WTC11 (cell line): ENCODE results near the gene RPL37A. TPM values are rescaled to one million over a fixed set of nuclear protein-coding genes. Genes with fewer than 3 reads are reported as not detected.

ENCODE experiments used
- ATAC-seq: fragments of 200-7000 bp; cut with Tn5 transposase; 2 replicates; pipeline ENCODE4 v1.10.0; 2021; ENCODE audit warnings: mild to moderate bottlenecking, moderate library complexity
- CTCF ChIA-PET: fragments of 300-600 bp; sonication (Branson Sonifier 250); formaldehyde crosslinking; loops from one replicate; lab custom pipeline; 2021; ENCODE audit warnings: antibody characterized with exemption; lab: Charles Lee
- POLR2A ChIA-PET: fragments of 350-600 bp; sonication (Branson Sonifier 250); formaldehyde crosslinking; loops from one replicate; lab custom pipeline; 2021; ENCODE audit warnings: antibody characterized with exemption; lab: Charles Lee
- DNase-seq: peaks from one replicate; pipeline ENCODE4 v3.0.0; 2021; ENCODE audit warnings: low spot score
- H3K27ac Mint-ChIP-seq: 2 replicates; pipeline ENCODE4 v1.8.0; 2021; ENCODE audit warnings: mixed read lengths
- H3K27me3 Mint-ChIP-seq: 2 replicates; pipeline ENCODE4 v1.8.0; 2021; ENCODE audit warnings: low read depth, mild to moderate bottlenecking, moderate library complexity, mixed read lengths
- H3K36me3 Mint-ChIP-seq: 2 replicates; pipeline ENCODE4 v1.8.0; 2021; ENCODE audit warnings: mixed read lengths
- H3K4me1 Mint-ChIP-seq: 2 replicates; pipeline ENCODE4 v1.8.0; 2022; ENCODE audit warnings: mixed read lengths
- H3K4me3 Mint-ChIP-seq: 2 replicates; pipeline ENCODE4 v1.8.0; 2021; ENCODE audit warnings: mild to moderate bottlenecking, moderate library complexity, mixed read lengths
- H3K9me3 Mint-ChIP-seq: 2 replicates; pipeline ENCODE4 v1.8.0; 2021; ENCODE audit warnings: mixed read lengths
- ATF1 ChIP-seq: sonication (generic); formaldehyde crosslinking; IDR thresholded peaks from 2 replicates; pipeline ENCODE4 v1.8.1; 2023; ENCODE audit warnings: mild to moderate bottlenecking, moderate library complexity, missing genetic modification reagents
- ATF3 ChIP-seq: sonication (generic); formaldehyde crosslinking; conservative IDR thresholded peaks from 2 replicates; pipeline ENCODE4 v1.8.1; 2022; ENCODE audit warnings: mild to moderate bottlenecking, missing genetic modification reagents
- E2F1 ChIP-seq: sonication (generic); formaldehyde crosslinking; IDR thresholded peaks from 2 replicates; pipeline ENCODE4 v1.8.0; 2022; ENCODE audit warnings: mild to moderate bottlenecking, missing genetic modification reagents
- EMX1 ChIP-seq: fragments of 250-450 bp; sonication (Bioruptor Pico); IDR thresholded peaks from 2 replicates; pipeline ENCODE4 v1.8.0; 2021; ENCODE audit warnings: mild to moderate bottlenecking
- ESRRA ChIP-seq: sonication (generic); formaldehyde crosslinking; IDR thresholded peaks from 2 replicates; pipeline ENCODE4 v1.8.1; 2022; ENCODE audit warnings: mild to moderate bottlenecking, missing genetic modification reagents, borderline replicate concordance
- FOXJ3 ChIP-seq: sonication (generic); formaldehyde crosslinking; IDR thresholded peaks from 2 replicates; pipeline ENCODE4 v1.9.0; 2021; ENCODE audit warnings: missing genetic modification reagents, mild to moderate bottlenecking, borderline replicate concordance
- FOXK1 ChIP-seq: sonication (generic); formaldehyde crosslinking; IDR thresholded peaks from 2 replicates; pipeline ENCODE4 v1.8.0; 2022; ENCODE audit warnings: mild to moderate bottlenecking, moderate library complexity, missing genetic modification reagents
- FOXP4 ChIP-seq: sonication (generic); formaldehyde crosslinking; IDR thresholded peaks from 2 replicates; pipeline ENCODE4 v1.8.0; 2022; ENCODE audit warnings: mild to moderate bottlenecking, missing genetic modification reagents
- GABPB1 ChIP-seq: sonication (generic); formaldehyde crosslinking; IDR thresholded peaks from 2 replicates; pipeline ENCODE4 v1.8.1; 2023; ENCODE audit warnings: mild to moderate bottlenecking, missing genetic modification reagents
- HMGXB4 ChIP-seq: sonication (generic); formaldehyde crosslinking; IDR thresholded peaks from 2 replicates; pipeline ENCODE4 v1.8.1; 2023; ENCODE audit warnings: mild to moderate bottlenecking, moderate library complexity, missing genetic modification reagents
- IRF1 ChIP-seq: sonication (generic); formaldehyde crosslinking; IDR thresholded peaks from 2 replicates; pipeline ENCODE4 v1.8.0; 2023; ENCODE audit warnings: missing genetic modification reagents
- TCF7 ChIP-seq: sonication (generic); formaldehyde crosslinking; IDR thresholded peaks from 2 replicates; pipeline ENCODE4 v1.8.0; 2022; ENCODE audit warnings: mild to moderate bottlenecking, low read depth, missing genetic modification reagents, moderate library complexity
- TEAD4 ChIP-seq: sonication (generic); formaldehyde crosslinking; IDR thresholded peaks from 2 replicates; pipeline ENCODE4 v1.8.0; 2022; ENCODE audit warnings: mild to moderate bottlenecking, missing genetic modification reagents
- TP53 ChIP-seq: sonication (generic); formaldehyde crosslinking; IDR thresholded peaks from 2 replicates; pipeline ENCODE4 v1.8.1; 2023; ENCODE audit warnings: mild to moderate bottlenecking, missing genetic modification reagents
- ZNF232 ChIP-seq: sonication (generic); formaldehyde crosslinking; IDR thresholded peaks from 2 replicates; pipeline ENCODE4 v1.8.0; 2022; ENCODE audit warnings: mild to moderate bottlenecking, missing genetic modification reagents
- ZNF281 ChIP-seq: sonication (generic); formaldehyde crosslinking; IDR thresholded peaks from 2 replicates; pipeline ENCODE4 v1.8.0; 2023; ENCODE audit warnings: mild to moderate bottlenecking, missing genetic modification reagents
- ZNF317 ChIP-seq: sonication (generic); formaldehyde crosslinking; IDR thresholded peaks from 2 replicates; pipeline ENCODE4 v1.8.1; 2023; ENCODE audit warnings: low read depth, mild to moderate bottlenecking, moderate library complexity, missing genetic modification reagents, borderline replicate concordance
- ZNF532 ChIP-seq: fragments of 250-450 bp; sonication (Bioruptor Pico); IDR thresholded peaks from 2 replicates; pipeline ENCODE4 v1.9.0; 2021; ENCODE audit warnings: mild to moderate bottlenecking, borderline replicate concordance
- total RNA-seq: library from RNA; stranded (reverse); gene quantifications from 3 replicates; pipeline ENCODE4 v1.2.3, GENCODE V29; 2021

Gene RPL37A
- total RNA-seq, 1 experiment from 2014 or later, result 3,135 TPM

- TF ChIP-seq HMGXB4 (CRISPR knock-in tag) (no peak), FOXK1 (no peak), FOXJ3 (CRISPR knock-in tag) (no peak)
These were observed 13.4 kb upstream of the RPL37A start (continued) for GRCh38 chr2:216485237-216485636.

GRCh38 chr2:216485745-216486144 is 12.9 kb upstream of the RPL37A start:
- Mint-ChIP-seq H3K4me3 (no peak overlapping the region), H3K27ac (no peak overlapping the region), H3K9me3 (no peaks in the 10 kb centered on the region), H3K4me1 (no peaks in the 10 kb centered on the region), H3K36me3 (peaks cover 5% of the 10 kb centered on the region), H3K27me3 (no peaks in the 10 kb centered on the region)
- CTCF ChIA-PET, result interaction anchor here (1.3 kb wide), 1 partner anchor 180 kb away, joined by 3 read pairs; no protein-coding TSS in a partner anchor
- POLR2A ChIA-PET, result interaction anchor here (1.0 kb wide), 1 partner anchor 13 kb away, joined by 3 read pairs; the partner anchor contains the start of gene RPL37A
- DNase-seq, result no peak
- no peak for ATAC-seq
- TF ChIP-seq ZNF232, result no peak
- no peak for TF ChIP-seq TP53 (CRISPR knock-in tag)
- no peak for TF ChIP-seq ZNF317 (CRISPR knock-in tag)
- TF ChIP-seq ATF3 (CRISPR knock-in tag), result no peak
- no peak for TF ChIP-seq ZNF281 (CRISPR knock-in tag)
- TF ChIP-seq GABPB1 (CRISPR knock-in tag), result no peak
- TF ChIP-seq ATF1 (CRISPR knock-in tag), result no peak

GRCh38 chr2:216486271-216486670 is 12.4 kb upstream of the RPL37A start:
- DNase-seq (no peak), ATAC-seq (no peak)
- ChIA-PET POLR2A (interaction anchor here (1.0 kb wide), 1 partner anchor 12 kb away, joined by 3 read pairs; the partner anchor contains the start of gene RPL37A), CTCF (interaction anchor here (1.3 kb wide), 1 partner anchor 179 kb away, joined by 3 read pairs; no protein-coding TSS in a partner anchor)
- no peaks in the 10 kb centered on the region for H3K27me3 Mint-ChIP-seq
- peaks cover 5% of the 10 kb centered on the region for H3K36me3 Mint-ChIP-seq
- no peaks in the 10 kb centered on the region for H3K9me3 Mint-ChIP-seq
- no peak overlapping the region for H3K27ac Mint-ChIP-seq
- H3K4me1 Mint-ChIP-seq, result no peaks in the 10 kb centered on the region
- no peak overlapping the region for H3K4me3 Mint-ChIP-seq
- TF ChIP-seq FOXP4 (no peak), TCF7 (CRISPR knock-in tag) (no peak), ESRRA (CRISPR knock-in tag) (no peak), EMX1 (CRISPR knock-in tag) (no peak), ZNF532 (no peak), IRF1 (CRISPR knock-in tag) (no peak), E2F1 (no peak), TEAD4 (no peak)
